WI38 (cell line): Measurements from ENCODE around the gene PGRMC2.

Source experiments
- H3K4me3 ChIP-seq: 2 replicates; pipeline ENCODE4 v1.5.1; 2011; ENCODE audit warnings: low read depth, mild to moderate bottlenecking, control low read depth, low read length
- TF ChIP-seq, protein P1 (sequence below): IDR thresholded peaks from 2 replicates; pipeline ENCODE4 v1.5.1; 2012; ENCODE audit warnings: low read depth, mild to moderate bottlenecking, control low read depth, low read length

Gene PGRMC2

GRCh38 chr4:128299848-128300247 lies 12.2 kb upstream of the PGRMC2 start:
- TF ChIP-seq, protein P1, sequence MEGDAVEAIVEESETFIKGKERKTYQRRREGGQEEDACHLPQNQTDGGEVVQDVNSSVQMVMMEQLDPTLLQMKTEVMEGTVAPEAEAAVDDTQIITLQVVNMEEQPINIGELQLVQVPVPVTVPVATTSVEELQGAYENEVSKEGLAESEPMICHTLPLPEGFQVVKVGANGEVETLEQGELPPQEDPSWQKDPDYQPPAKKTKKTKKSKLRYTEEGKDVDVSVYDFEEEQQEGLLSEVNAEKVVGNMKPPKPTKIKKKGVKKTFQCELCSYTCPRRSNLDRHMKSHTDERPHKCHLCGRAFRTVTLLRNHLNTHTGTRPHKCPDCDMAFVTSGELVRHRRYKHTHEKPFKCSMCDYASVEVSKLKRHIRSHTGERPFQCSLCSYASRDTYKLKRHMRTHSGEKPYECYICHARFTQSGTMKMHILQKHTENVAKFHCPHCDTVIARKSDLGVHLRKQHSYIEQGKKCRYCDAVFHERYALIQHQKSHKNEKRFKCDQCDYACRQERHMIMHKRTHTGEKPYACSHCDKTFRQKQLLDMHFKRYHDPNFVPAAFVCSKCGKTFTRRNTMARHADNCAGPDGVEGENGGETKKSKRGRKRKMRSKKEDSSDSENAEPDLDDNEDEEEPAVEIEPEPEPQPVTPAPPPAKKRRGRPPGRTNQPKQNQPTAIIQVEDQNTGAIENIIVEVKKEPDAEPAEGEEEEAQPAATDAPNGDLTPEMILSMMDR, result no peak

GRCh38 chr4:128298852-128299251 lies 11.2 kb upstream of the PGRMC2 start:
- TF ChIP-seq, protein P1, result no peak
- no peak overlapping the region for H3K4me3 ChIP-seq

More at GRCh38 chr4:128299848-128300247, 12.2 kb upstream of the PGRMC2 start:
- no peak overlapping the region for H3K4me3 ChIP-seq

- TF ChIP-seq, protein P1, result no peak
- no peak overlapping the region for H3K4me3 ChIP-seq
These were observed 10.6 kb upstream of the PGRMC2 start for GRCh38 chr4:128298146-128298758.

GRCh38 chr4:128295255-128295654 lies 7.6 kb upstream of the PGRMC2 start:
- H3K4me3 ChIP-seq, result no peak overlapping the region
- TF ChIP-seq, protein P1, result no peak

- no peak overlapping the region for H3K4me3 ChIP-seq
- TF ChIP-seq, protein P1, result no peak
These were observed 6.9 kb upstream of the PGRMC2 start for GRCh38 chr4:128294464-128294863.

DNA sequence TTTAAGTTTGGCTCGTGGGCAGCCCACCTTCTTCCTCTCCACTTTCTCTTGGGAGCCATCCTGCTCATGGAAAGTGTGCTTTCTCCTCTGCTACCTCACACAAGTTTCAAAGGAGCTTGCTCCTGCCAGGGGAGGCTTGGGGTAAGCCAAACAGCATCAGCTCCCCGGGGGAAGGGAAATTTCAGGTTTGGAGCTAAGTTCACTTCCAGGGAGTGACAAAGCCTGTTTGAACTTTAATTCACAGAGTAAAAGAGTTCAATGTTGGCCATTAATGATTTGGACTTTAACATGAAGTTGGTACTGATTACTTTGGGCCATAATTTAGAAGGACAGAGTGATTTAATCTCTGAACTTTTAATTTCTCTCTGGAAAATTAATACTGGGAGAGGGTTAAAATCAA lies 4.7 kb upstream of the PGRMC2 start:
- H3K4me3 ChIP-seq, result no peak overlapping the region
- TF ChIP-seq, protein P1, result no peak

GRCh38 chr4:128291096-128291495 lies 3.5 kb upstream of the PGRMC2 start:
- TF ChIP-seq, protein P1, result no peak
- no peak overlapping the region for H3K4me3 ChIP-seq
